Activated naive CD8-positive, alpha-beta T cell treated with anti-CD3 and anti-CD28 coated beads for 36 hours (primary cell): ENCODE results near the gene PREP. TPM values are rescaled to one million over a fixed set of nuclear protein-coding genes. Genes with fewer than 3 reads are reported as not detected.
"Not testable (repeated sequence)": the region's sequence is repeated elsewhere in the genome, so short reads cannot be mapped to it uniquely, and the experiment has no call there.

Experiments used
- DNase-seq: peaks from one replicate; pipeline ENCODE4 v3.0.0; 2021
- H3K27ac Mint-ChIP-seq: one replicate; pipeline ENCODE4 v1.8.0; 2022; ENCODE audit warnings: mild to moderate bottlenecking, moderate library complexity, mixed read lengths
- H3K27me3 Mint-ChIP-seq: one replicate; pipeline ENCODE4 v1.8.0; 2022; ENCODE audit warnings: mild to moderate bottlenecking, mixed read lengths
- H3K36me3 Mint-ChIP-seq: one replicate; pipeline ENCODE4 v1.8.0; 2021; ENCODE audit warnings: mild to moderate bottlenecking, mixed read lengths
- H3K4me1 Mint-ChIP-seq: one replicate; pipeline ENCODE4 v1.8.0; 2021; ENCODE audit warnings: mixed read lengths
- H3K4me3 Mint-ChIP-seq: one replicate; pipeline ENCODE4 v1.8.0; 2022; ENCODE audit warnings: mild to moderate bottlenecking, moderate library complexity, mixed read lengths
- H3K9me3 Mint-ChIP-seq: one replicate; pipeline ENCODE4 v1.8.0; 2022; ENCODE audit warnings: mixed read lengths
- total RNA-seq, 2 experiments: library from RNA; stranded (reverse); gene quantifications; one replicate each; pipeline ENCODE4 v1.2.3, GENCODE V29; 2021

PREP gene
- 10 to 100 TPM; 45.9 to 46.4 TPM for total RNA-seq

- Mint-ChIP-seq H3K4me1 (peaks cover 50% of the 10 kb centered on the region), H3K27ac (peak within 1 kb of the TSS; percentile 84), H3K4me3 (peak within 1 kb of the TSS; percentile 99), H3K27me3 (peaks cover 14% of the 10 kb centered on the region), H3K9me3 (no peaks in the 10 kb centered on the region), H3K36me3 (no peaks in the 10 kb centered on the region)
- peak; percentile 91 for DNase-seq
These were observed at the start of gene PREP for GRCh38 chr6:105402939-105403935. TSS of gene PREP (minus strand) at chr6:105403082. CDS start at chr6:105402891, 191 bp downstream.

GRCh38 chr6:105452376-105452775 is 49.5 kb upstream of the PREP start:
- no peak overlapping the region for H3K4me3 Mint-ChIP-seq
- peaks cover 7% of the 10 kb centered on the region for H3K27me3 Mint-ChIP-seq
- H3K4me1 Mint-ChIP-seq: peaks cover 21% of the 10 kb centered on the region
- H3K36me3 Mint-ChIP-seq: no peaks in the 10 kb centered on the region
- no peak overlapping the region for H3K27ac Mint-ChIP-seq
- peaks cover 3% of the 10 kb centered on the region for H3K9me3 Mint-ChIP-seq
- DNase-seq: no peak

GRCh38 chr6:105449756-105450390 is 47.0 kb upstream of the PREP start:
- Mint-ChIP-seq H3K36me3 (no peaks in the 10 kb centered on the region), H3K4me3 (no peak overlapping the region), H3K27me3 (peaks cover 4% of the 10 kb centered on the region), H3K9me3 (peaks cover 1% of the 10 kb centered on the region), H3K27ac (no peak overlapping the region), H3K4me1 (peaks cover 21% of the 10 kb centered on the region)
- no peak for DNase-seq

GRCh38 chr6:105445481-105445880 is 42.6 kb upstream of the PREP start:
- H3K4me3 Mint-ChIP-seq: no peak overlapping the region
- peaks cover 4% of the 10 kb centered on the region for H3K27me3 Mint-ChIP-seq
- no peaks in the 10 kb centered on the region for H3K36me3 Mint-ChIP-seq
- no peaks in the 10 kb centered on the region for H3K9me3 Mint-ChIP-seq
- H3K27ac Mint-ChIP-seq: no peak overlapping the region
- DNase-seq: no peak
- no peaks in the 10 kb centered on the region for H3K4me1 Mint-ChIP-seq

- Mint-ChIP-seq H3K4me1 (no peaks in the 10 kb centered on the region), H3K27me3 (peaks cover 4% of the 10 kb centered on the region)
These were observed 41.1 kb upstream of the PREP start for GRCh38 chr6:105443941-105444340.

GRCh38 chr6:105442369-105442768 is 39.5 kb upstream of the PREP start:
- H3K36me3 Mint-ChIP-seq: no peaks in the 10 kb centered on the region
- H3K4me3 Mint-ChIP-seq: no peak overlapping the region
- peaks cover 3% of the 10 kb centered on the region for H3K27me3 Mint-ChIP-seq
- no peaks in the 10 kb centered on the region for H3K4me1 Mint-ChIP-seq
- H3K9me3 Mint-ChIP-seq: no peaks in the 10 kb centered on the region
- no peak overlapping the region for H3K27ac Mint-ChIP-seq
- no peak for DNase-seq

More at GRCh38 chr6:105443941-105444340, 41.1 kb upstream of the PREP start:
- no peaks in the 10 kb centered on the region for H3K9me3 Mint-ChIP-seq
- no peak overlapping the region for H3K27ac Mint-ChIP-seq
- no peak for DNase-seq
- no peaks in the 10 kb centered on the region for H3K36me3 Mint-ChIP-seq
- no peak overlapping the region for H3K4me3 Mint-ChIP-seq

- Mint-ChIP-seq H3K36me3 (no peaks in the 10 kb centered on the region), H3K4me3 (no peak overlapping the region), H3K4me1 (no peaks in the 10 kb centered on the region), H3K27me3 (peaks cover 17% of the 10 kb centered on the region), H3K27ac (no peak overlapping the region), H3K9me3 (no peaks in the 10 kb centered on the region)
- no peak for DNase-seq
These were observed 34.4 kb upstream of the PREP start for GRCh38 chr6:105437236-105437635.

GRCh38 chr6:105433723-105434122 is 30.8 kb upstream of the PREP start:
- Mint-ChIP-seq H3K36me3 (no peaks in the 10 kb centered on the region), H3K27ac (no peak overlapping the region), H3K4me1 (no peaks in the 10 kb centered on the region), H3K27me3 (peaks cover 17% of the 10 kb centered on the region), H3K9me3 (no peaks in the 10 kb centered on the region), H3K4me3 (no peak overlapping the region)
- no peak for DNase-seq

GRCh38 chr6:105432797-105433196 is 29.9 kb upstream of the PREP start:
- H3K4me3 Mint-ChIP-seq: no peak overlapping the region
- no peaks in the 10 kb centered on the region for H3K36me3 Mint-ChIP-seq
- no peaks in the 10 kb centered on the region for H3K4me1 Mint-ChIP-seq
- DNase-seq: no peak
- no peak overlapping the region for H3K27ac Mint-ChIP-seq
- H3K9me3 Mint-ChIP-seq: no peaks in the 10 kb centered on the region
- peaks cover 14% of the 10 kb centered on the region for H3K27me3 Mint-ChIP-seq

- H3K27me3 Mint-ChIP-seq: peaks cover 11% of the 10 kb centered on the region
- H3K27ac Mint-ChIP-seq: no peak overlapping the region
- no peaks in the 10 kb centered on the region for H3K4me1 Mint-ChIP-seq
- no peaks in the 10 kb centered on the region for H3K36me3 Mint-ChIP-seq
- no peak for DNase-seq
- H3K4me3 Mint-ChIP-seq: no peak overlapping the region
- no peaks in the 10 kb centered on the region for H3K9me3 Mint-ChIP-seq
These were observed 28.3 kb upstream of the PREP start for GRCh38 chr6:105431226-105431625.

- no peak overlapping the region for H3K4me3 Mint-ChIP-seq
- H3K4me1 Mint-ChIP-seq: no peaks in the 10 kb centered on the region
These were observed 27.8 kb upstream of the PREP start for GRCh38 chr6:105430685-105431084.

GRCh38 chr6:105429676-105430075 is 26.8 kb upstream of the PREP start:
- Mint-ChIP-seq H3K27me3 (peaks cover 3% of the 10 kb centered on the region), H3K27ac (no peak overlapping the region), H3K4me1 (no peaks in the 10 kb centered on the region), H3K36me3 (no peaks in the 10 kb centered on the region), H3K4me3 (no peak overlapping the region), H3K9me3 (no peaks in the 10 kb centered on the region)
- DNase-seq: no peak

More at GRCh38 chr6:105430685-105431084, 27.8 kb upstream of the PREP start:
- Mint-ChIP-seq H3K27me3 (peaks cover 6% of the 10 kb centered on the region), H3K9me3 (no peaks in the 10 kb centered on the region), H3K36me3 (no peaks in the 10 kb centered on the region), H3K27ac (no peak overlapping the region)
- DNase-seq: no peak

GRCh38 chr6:105428342-105428957 is 25.6 kb upstream of the PREP start:
- peaks cover 4% of the 10 kb centered on the region for H3K27me3 Mint-ChIP-seq
- H3K36me3 Mint-ChIP-seq: no peaks in the 10 kb centered on the region
- H3K9me3 Mint-ChIP-seq: no peaks in the 10 kb centered on the region
- no peak overlapping the region for H3K27ac Mint-ChIP-seq
- H3K4me3 Mint-ChIP-seq: no peak overlapping the region
- H3K4me1 Mint-ChIP-seq: peaks cover 2% of the 10 kb centered on the region
- no peak for DNase-seq

- Mint-ChIP-seq H3K27me3 (peaks cover 4% of the 10 kb centered on the region), H3K9me3 (no peaks in the 10 kb centered on the region), H3K4me3 (no peak overlapping the region), H3K4me1 (peaks cover 2% of the 10 kb centered on the region), H3K36me3 (no peaks in the 10 kb centered on the region), H3K27ac (no peak overlapping the region)
- peak; percentile 45 for DNase-seq
These were observed 21.4 kb upstream of the PREP start for GRCh38 chr6:105424175-105424783.

- not testable (repeated sequence) for H3K27ac Mint-ChIP-seq, DNase-seq, H3K4me3 Mint-ChIP-seq, H3K4me1 Mint-ChIP-seq
- Mint-ChIP-seq H3K9me3 (peaks cover 32% of the 10 kb centered on the region), H3K27me3 (peaks cover 34% of the 10 kb centered on the region), H3K36me3 (peaks cover 11% of the 10 kb centered on the region)
These were observed 14.1 kb upstream of the PREP start for GRCh38 chr6:105416971-105417370.
